ENCODE measurements around the gene ADAMTS12. TPM values are rescaled to one million over a fixed set of nuclear protein-coding genes. Genes with fewer than 3 reads are reported as not detected.

The ADAMTS12 gene
- total RNA-seq, 1 donor: 6.9 TPM

DNA sequence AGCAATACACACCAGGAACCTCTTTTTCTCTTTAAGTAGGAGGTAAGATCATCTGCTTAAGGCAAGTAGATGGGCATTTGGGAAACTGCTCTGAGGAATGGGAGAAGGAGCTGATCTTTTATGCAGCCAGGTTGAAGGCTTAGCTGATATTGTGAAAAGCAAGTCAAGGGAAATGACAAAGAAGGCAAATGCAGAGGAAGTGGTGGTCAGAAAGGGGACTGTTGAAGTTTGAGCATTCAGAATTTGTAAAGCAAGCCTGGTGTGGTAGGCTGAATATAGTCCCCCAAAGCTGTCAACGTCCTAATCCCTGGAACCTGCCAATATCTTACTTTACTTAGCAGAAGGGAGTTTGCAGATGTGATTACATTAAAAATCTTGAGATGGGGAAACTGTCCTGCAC lies 128.9 kb downstream of the ADAMTS12 start:
- Histone ChIP-seq H3K4me2 (ENCODE audit: insufficient read depth, low read length) (no peak overlapping the region), H2AFZ (ENCODE audit: low read length) (no peak overlapping the region), H3K27ac (ENCODE audit: low read depth, low read length) (no peak overlapping the region), H3K27me3 (ENCODE audit: insufficient read depth, low read length) (no peaks in the 10 kb centered on the region), H4K20me1 (ENCODE audit: insufficient read depth, low read length) (peaks cover 10% of the 10 kb centered on the region), H3K36me3 (ENCODE audit: insufficient read depth, low read length) (no peaks in the 10 kb centered on the region), H3K79me2 (ENCODE audit: insufficient read depth, low read length) (peaks cover 28% of the 10 kb centered on the region), H3K4me1 (ENCODE audit: insufficient read depth, low read length) (peaks cover 14% of the 10 kb centered on the region), H3K4me3 (ENCODE audit: insufficient read depth, low read length) (no peak overlapping the region), H3K9me3 (ENCODE audit: low read depth, low read length) (no peaks in the 10 kb centered on the region)
- TF ChIP-seq, protein P1, sequence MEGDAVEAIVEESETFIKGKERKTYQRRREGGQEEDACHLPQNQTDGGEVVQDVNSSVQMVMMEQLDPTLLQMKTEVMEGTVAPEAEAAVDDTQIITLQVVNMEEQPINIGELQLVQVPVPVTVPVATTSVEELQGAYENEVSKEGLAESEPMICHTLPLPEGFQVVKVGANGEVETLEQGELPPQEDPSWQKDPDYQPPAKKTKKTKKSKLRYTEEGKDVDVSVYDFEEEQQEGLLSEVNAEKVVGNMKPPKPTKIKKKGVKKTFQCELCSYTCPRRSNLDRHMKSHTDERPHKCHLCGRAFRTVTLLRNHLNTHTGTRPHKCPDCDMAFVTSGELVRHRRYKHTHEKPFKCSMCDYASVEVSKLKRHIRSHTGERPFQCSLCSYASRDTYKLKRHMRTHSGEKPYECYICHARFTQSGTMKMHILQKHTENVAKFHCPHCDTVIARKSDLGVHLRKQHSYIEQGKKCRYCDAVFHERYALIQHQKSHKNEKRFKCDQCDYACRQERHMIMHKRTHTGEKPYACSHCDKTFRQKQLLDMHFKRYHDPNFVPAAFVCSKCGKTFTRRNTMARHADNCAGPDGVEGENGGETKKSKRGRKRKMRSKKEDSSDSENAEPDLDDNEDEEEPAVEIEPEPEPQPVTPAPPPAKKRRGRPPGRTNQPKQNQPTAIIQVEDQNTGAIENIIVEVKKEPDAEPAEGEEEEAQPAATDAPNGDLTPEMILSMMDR (IDR thresholded peaks at IDR 0.05; ENCODE audit: extremely low read depth, low read depth, low read length): no peak
- DNase-seq (ENCODE audit: insufficient read length, low spot score, missing footprints): no peak

DNA sequence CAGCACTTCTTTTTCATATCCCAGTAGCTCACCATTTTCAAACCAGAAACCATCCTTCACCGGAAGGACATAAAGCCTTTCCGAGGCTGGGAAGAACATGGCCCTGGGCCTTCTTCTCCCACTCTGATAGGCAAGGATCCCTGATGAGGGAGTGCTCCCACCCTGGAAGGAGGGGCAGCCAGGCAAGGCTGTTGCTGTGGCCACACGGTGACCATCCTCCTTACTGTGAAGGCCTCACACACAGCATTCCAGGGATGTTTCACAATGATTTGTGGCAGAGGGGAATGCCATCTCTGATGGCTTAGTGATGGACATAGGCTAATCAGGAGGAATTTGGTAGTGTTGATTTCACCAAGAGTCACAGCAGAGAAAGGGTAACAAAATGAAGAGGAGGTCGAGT lies 130.7 kb downstream of the ADAMTS12 start:
- peak; percentile 74 for DNase-seq (ENCODE audit: insufficient read length, low spot score, missing footprints)
- peak overlapping the region; percentile 13 for H3K4me2 ChIP-seq (ENCODE audit: insufficient read depth, low read length)
- H3K27me3 ChIP-seq (ENCODE audit: insufficient read depth, low read length): no peaks in the 10 kb centered on the region
- peaks cover 14% of the 10 kb centered on the region for H3K4me1 ChIP-seq (ENCODE audit: insufficient read depth, low read length)
- H4K20me1 ChIP-seq (ENCODE audit: insufficient read depth, low read length): peaks cover 22% of the 10 kb centered on the region
- H3K9me3 ChIP-seq (ENCODE audit: low read depth, low read length): no peaks in the 10 kb centered on the region
- H2AFZ ChIP-seq (ENCODE audit: low read length): no peak overlapping the region
- no peaks in the 10 kb centered on the region for H3K36me3 ChIP-seq (ENCODE audit: insufficient read depth, low read length)
- H3K79me2 ChIP-seq (ENCODE audit: insufficient read depth, low read length): peaks cover 30% of the 10 kb centered on the region
- TF ChIP-seq, protein P1 (IDR thresholded peaks at IDR 0.05; ENCODE audit: extremely low read depth, low read depth, low read length): no peak
- no peak overlapping the region for H3K27ac ChIP-seq (ENCODE audit: low read depth, low read length)
- no peak overlapping the region for H3K4me3 ChIP-seq (ENCODE audit: insufficient read depth, low read length)

DNA sequence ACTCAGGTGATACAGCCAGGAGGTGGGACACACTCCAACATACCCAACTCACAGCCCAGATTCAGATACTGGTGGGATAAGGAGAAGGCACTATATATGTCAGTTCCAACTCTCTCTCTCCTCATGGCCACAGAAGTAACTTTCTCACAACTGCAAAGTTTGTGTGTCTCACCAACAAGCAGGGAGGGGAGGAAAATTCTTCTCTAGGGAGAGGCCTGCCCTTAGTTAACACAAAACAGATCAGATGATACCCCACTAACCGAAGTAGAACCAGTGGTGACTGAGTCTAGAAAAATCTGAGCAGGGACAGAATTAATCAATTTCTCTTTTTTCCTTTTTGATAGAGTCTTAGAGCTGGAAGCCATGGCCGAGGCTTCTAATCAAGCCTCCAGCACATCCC lies 133.1 kb downstream of the ADAMTS12 start:
- TF ChIP-seq, protein P1 (IDR thresholded peaks at IDR 0.05; ENCODE audit: extremely low read depth, low read depth, low read length): no peak
- Histone ChIP-seq H3K27ac (ENCODE audit: low read depth, low read length) (no peak overlapping the region), H3K79me2 (ENCODE audit: insufficient read depth, low read length) (peaks cover 32% of the 10 kb centered on the region), H4K20me1 (ENCODE audit: insufficient read depth, low read length) (peaks cover 30% of the 10 kb centered on the region), H3K4me1 (ENCODE audit: insufficient read depth, low read length) (peaks cover 22% of the 10 kb centered on the region), H3K36me3 (ENCODE audit: insufficient read depth, low read length) (no peaks in the 10 kb centered on the region), H3K9me3 (ENCODE audit: low read depth, low read length) (no peaks in the 10 kb centered on the region), H3K27me3 (ENCODE audit: insufficient read depth, low read length) (no peaks in the 10 kb centered on the region), H3K4me3 (ENCODE audit: insufficient read depth, low read length) (no peak overlapping the region), H3K4me2 (ENCODE audit: insufficient read depth, low read length) (no peak overlapping the region), H2AFZ (ENCODE audit: low read length) (no peak overlapping the region)
- no peak for DNase-seq (ENCODE audit: insufficient read length, low spot score, missing footprints)

DNA sequence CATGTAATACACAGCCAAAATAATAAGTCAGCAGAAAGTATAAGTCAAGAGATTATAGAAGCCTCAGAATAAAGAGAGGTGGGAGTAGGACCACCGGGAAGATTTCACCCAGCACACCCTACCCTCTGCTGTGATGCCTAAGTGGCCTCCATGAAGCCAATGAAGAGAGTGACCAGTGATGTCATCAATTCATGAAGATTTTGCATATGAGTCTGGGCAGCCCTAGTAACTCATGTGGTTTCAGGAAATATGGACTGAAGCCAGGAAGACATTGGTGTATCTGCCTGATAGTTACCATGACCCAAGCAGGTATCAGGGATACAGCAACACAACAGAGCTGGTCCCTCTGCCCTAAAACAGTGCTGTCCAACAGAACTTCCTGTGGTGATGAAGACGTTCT lies 135.3 kb downstream of the ADAMTS12 start:
- H3K27ac ChIP-seq (ENCODE audit: low read depth, low read length): no peak overlapping the region
- no peak overlapping the region for H3K4me2 ChIP-seq (ENCODE audit: insufficient read depth, low read length)
- peaks cover 14% of the 10 kb centered on the region for H3K4me1 ChIP-seq (ENCODE audit: insufficient read depth, low read length)
- H3K27me3 ChIP-seq (ENCODE audit: insufficient read depth, low read length): no peaks in the 10 kb centered on the region
- no peaks in the 10 kb centered on the region for H3K36me3 ChIP-seq (ENCODE audit: insufficient read depth, low read length)
- no peak overlapping the region for H3K4me3 ChIP-seq (ENCODE audit: insufficient read depth, low read length)
- TF ChIP-seq, protein P1 (IDR thresholded peaks at IDR 0.05; ENCODE audit: extremely low read depth, low read depth, low read length): no peak
- H3K79me2 ChIP-seq (ENCODE audit: insufficient read depth, low read length): peaks cover 43% of the 10 kb centered on the region
- peaks cover 36% of the 10 kb centered on the region for H4K20me1 ChIP-seq (ENCODE audit: insufficient read depth, low read length)
- H2AFZ ChIP-seq (ENCODE audit: low read length): no peak overlapping the region
- no peaks in the 10 kb centered on the region for H3K9me3 ChIP-seq (ENCODE audit: low read depth, low read length)
- DNase-seq (ENCODE audit: insufficient read length, low spot score, missing footprints): no peak
